Right lobe of liver (tissue), 6 donors: ENCODE data around the gene ZNF488. TPM values are rescaled to one million over a fixed set of nuclear protein-coding genes. Genes with fewer than 3 reads are reported as not detected.

Source experiments
- ATAC-seq, 4 donors: fragments of 200-7000 bp; cut with Tn5 transposase; one replicate each; pipeline ENCODE4 v1.9.1; 2020; ENCODE audit warnings: mild to moderate bottlenecking in 4 of 4, moderate library complexity in 4 of 4
- DNase-seq, 3 donors: peaks; one replicate each; pipeline ENCODE4 v3.0.0-alpha.2; 2020
- H3K27ac ChIP-seq, 3 donors: fragments of 200-600 bp; one replicate each; pipeline ENCODE4 v1.8.0; 2022
- H3K27me3 ChIP-seq, 2 donors: fragments of 200-600 bp; one replicate each; pipeline ENCODE4 v1.8.0; 2022
- H3K36me3 ChIP-seq, 4 donors: fragments of 200-600 bp; sonication (generic) in 1 of 4; one replicate each; pipeline versions ENCODE4 v1.5.1 to v1.8.0; 2017 to 2022; ENCODE audit warnings: control low read depth in 1 of 4
- H3K4me1 ChIP-seq, 4 donors: fragments of 200-600 bp; sonication (generic) in 1 of 4; one replicate each; pipeline versions ENCODE4 v1.5.1 to v1.8.0; 2017 to 2022; ENCODE audit warnings: control low read depth in 1 of 4
- H3K4me3 ChIP-seq, 3 donors: fragments of 200-600 bp; one replicate each; pipeline ENCODE4 v1.8.0; 2022
- H3K9me3 ChIP-seq, 4 donors: fragments of 200-600 bp; sonication (generic) in 1 of 4; one replicate each; pipeline versions ENCODE4 v1.5.1 to v1.8.0; 2017 to 2022; ENCODE audit warnings: control low read depth in 1 of 4
- CTCF ChIP-seq, 4 donors: fragments of 200-600 bp in 3 of 4; fragments of 450-650 bp in 1 of 4; IDR thresholded peaks; one replicate each; pipeline versions ENCODE4 v1.5.1 to v1.8.0; 2016 to 2022; ENCODE audit warnings: antibody characterized with exemption in 4 of 4, mild to moderate bottlenecking in 2 of 4
- POLR2A ChIP-seq: fragments of 450-650 bp; IDR thresholded peaks from one replicate; pipeline ENCODE4 v1.6.1; 2017; ENCODE audit warnings: antibody characterized with exemption, mild to moderate bottlenecking
- WGBS: methylation state at CpG from one replicate; pipeline ENCODE4 v1.1.6; 2018; ENCODE audit warnings: low coverage, low lambda C conversion rate; ENCODE audit not compliant: insufficient coverage; ENCODE audit errors: missing lambda C conversion rate; 5-methylcytosine and 5-hydroxymethylcytosine counted together
- intact Hi-C, 2 donors: fragments of 100-400 bp; cut with DNase I; formaldehyde crosslinking; loops; one replicate each; pipeline versions ENCODE4 v1.11.2 to v1.14.1; 2022
- total RNA-seq, 6 experiments: library from RNA; depleted of rRNA in 2 of 6; stranded (reverse); fragments of >200 nt in 2 of 6; fragmentation: NEBNext Ultra II Directional in 3 of 6; extraction: Animal tissue kit (Norgen Biotek cat#: 25700) in 3 of 6; gene quantifications; one replicate each; pipeline versions ENCODE4 v1.1.0 to v1.2.4, GENCODE V29; 2016 to 2023
- donor health status: DM: no; HTN: yes; CAD: no.
- donor health status: DM: no; HTN: no; CAD: no.
- donor health status: DM: no; HTN: no; CAD: no.
- donor health status: DM: no; HTN: yes; CAD: no.
- donor health status: DM: no; HTN: yes; CAD: no.

The ZNF488 gene
- total RNA-seq, 6 experiments from 2014 or later: not detected

DNA sequence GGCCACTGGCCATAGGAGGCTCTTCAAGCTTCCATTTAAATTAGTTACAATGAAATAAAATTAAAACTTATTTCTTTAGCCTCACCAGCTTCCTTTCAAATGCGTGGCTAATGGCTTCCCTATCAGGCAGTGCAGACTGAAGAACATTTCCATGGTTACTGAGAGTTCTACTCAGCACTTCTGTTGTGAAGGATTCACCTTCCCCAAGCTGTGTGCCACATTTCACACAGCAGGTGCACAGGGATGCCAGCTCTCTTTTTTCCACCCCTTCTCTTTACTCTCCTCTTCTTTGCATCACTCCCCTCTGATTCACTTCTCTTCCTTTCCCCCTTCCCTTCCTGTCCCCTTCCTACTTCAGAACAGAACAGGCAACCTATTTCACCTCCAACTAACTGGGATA lies 61.0 kb downstream of the ZNF488 start:
- intact Hi-C loops: no loop called here
- H3K27ac ChIP-seq: no peak overlapping the region
- no peaks in the 10 kb centered on the region for H3K4me1 ChIP-seq
- DNase-seq: no peak
- no peaks in the 10 kb centered on the region for H3K9me3 ChIP-seq
- H3K36me3 ChIP-seq: no peaks in the 10 kb centered on the region
- WGBS: 17% methylated on average over 1 of the region's 1 CpG
- no peaks in the 10 kb centered on the region for H3K27me3 ChIP-seq
- no peak for ATAC-seq
- peak overlapping the region in 2 of 3 donors; percentile 10 to 24 for H3K4me3 ChIP-seq
- TF ChIP-seq POLR2A (no peak), CTCF (IDR thresholded peaks at IDR 0.05) (no peak)

GRCh38 chr10:47322300-47323061 lies 61.6 kb downstream of the ZNF488 start, which contains the start of gene GDF2:
TSS of gene GDF2 (plus strand) at chr10:47322454. CDS start at chr10:47322669, 215 bp downstream.
- no peaks in the 10 kb centered on the region for H3K9me3 ChIP-seq
- H3K4me3 ChIP-seq: peak within 1 kb of the TSS in 2 of 3 donors; percentile 10 to 24
- intact Hi-C loops: no loop called here
- WGBS: 43% methylated on average over 12 of the region's 35 CpGs
- no peak for DNase-seq
- H3K4me1 ChIP-seq: no peaks in the 10 kb centered on the region
- no peaks in the 10 kb centered on the region for H3K36me3 ChIP-seq
- TF ChIP-seq POLR2A (no peak), CTCF (IDR thresholded peaks at IDR 0.05) (no peak)
- no peak within 1 kb of the TSS for H3K27ac ChIP-seq
- peak in 3 of 4 donors; percentile 31 to 48 (median 36) for ATAC-seq
- no peaks in the 10 kb centered on the region for H3K27me3 ChIP-seq

DNA sequence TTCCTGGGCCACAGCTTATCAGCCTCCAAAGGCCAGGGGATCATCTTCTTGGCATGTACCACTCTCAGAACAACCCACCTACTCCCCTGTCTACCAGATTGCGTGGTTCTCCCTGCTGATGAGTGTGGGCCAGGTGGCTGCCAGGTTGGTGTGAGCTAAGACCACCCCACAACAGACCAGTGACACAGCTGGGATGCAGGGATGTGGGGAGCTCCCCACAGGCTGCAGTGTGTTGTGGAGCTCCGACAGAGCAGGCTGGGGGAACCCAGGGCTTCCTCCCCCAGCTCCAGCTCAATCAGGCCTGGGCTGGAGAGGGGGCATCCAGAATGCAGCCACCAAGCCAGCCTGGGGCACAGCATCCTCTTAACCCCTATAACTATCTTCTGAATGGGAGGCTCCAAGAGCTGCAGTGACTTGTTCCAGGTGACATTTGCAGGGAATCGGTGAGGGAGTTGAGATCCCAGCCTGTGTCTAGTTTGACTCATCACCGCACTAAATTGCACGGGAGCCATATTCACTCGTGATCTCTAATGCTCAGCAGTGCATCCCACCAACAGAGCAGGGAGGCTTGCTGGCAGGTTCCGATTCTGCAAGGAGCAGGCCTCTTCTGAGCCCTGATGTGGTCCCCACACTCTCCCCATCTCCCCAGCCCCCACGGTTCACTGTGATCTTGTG lies 62.4 kb downstream of the ZNF488 start:
- no peaks in the 10 kb centered on the region for H3K4me1 ChIP-seq
- no peak overlapping the region for H3K27ac ChIP-seq
- H3K4me3 ChIP-seq: no peak overlapping the region
- H3K9me3 ChIP-seq: no peaks in the 10 kb centered on the region
- DNase-seq (no peak), ATAC-seq (no peak)
- no peak for TF ChIP-seq CTCF (IDR thresholded peaks at IDR 0.05)
- TF ChIP-seq POLR2A: no peak
- WGBS: 46% methylated on average over 4 of the region's 8 CpGs
- no peaks in the 10 kb centered on the region for H3K27me3 ChIP-seq
- intact Hi-C loops: no loop called here
- no peaks in the 10 kb centered on the region for H3K36me3 ChIP-seq

GRCh38 chr10:47320812-47321211 lies 63.3 kb downstream of the ZNF488 start:
- Histone ChIP-seq H3K4me3 (no peak overlapping the region), H3K27ac (no peak overlapping the region), H3K4me1 (no peaks in the 10 kb centered on the region), H3K36me3 (no peaks in the 10 kb centered on the region), H3K27me3 (no peaks in the 10 kb centered on the region), H3K9me3 (no peaks in the 10 kb centered on the region)
- WGBS: 57% methylated on average over 6 of the region's 6 CpGs
- intact Hi-C loops: no loop called here
- DNase-seq (no peak), ATAC-seq (no peak)
- TF ChIP-seq CTCF (IDR thresholded peaks at IDR 0.05) (no peak), POLR2A (no peak)
